ENCODE measurements around the gene PPM1M. TPM values are rescaled to one million over a fixed set of nuclear protein-coding genes. Genes with fewer than 3 reads are reported as not detected.
A peak's percentile ranks its signal among the peaks of the same experiment; 100 is the strongest.
"Not testable (repeated sequence)": the region's sequence is repeated elsewhere in the genome, so short reads cannot be mapped to it uniquely, and the experiment has no call there.

Gene PPM1M
- total and polyA plus RNA-seq, 2 experiments from 2014 or later: 10.7 to 13.1 TPM

GRCh38 chr3:52272831-52273230, 27.3 kb downstream of the PPM1M start:
- no peaks in the 10 kb centered on the region for H3K27me3 ChIP-seq
- no peak for DNase-seq (ENCODE audit: low read depth in 1 of 2, low spot score in 1 of 2)
- no peak for TF ChIP-seq CTCF (IDR thresholded peaks at IDR 0.05; ENCODE audit: low read depth, low read length)
- no peaks in the 10 kb centered on the region for H3K9me3 ChIP-seq (ENCODE audit: low read depth)
- peaks cover 13% of the 10 kb centered on the region for H3K4me1 ChIP-seq (ENCODE audit: low read depth)
- H3K27ac ChIP-seq: no peak overlapping the region
- no peak overlapping the region for H3K4me3 ChIP-seq
- H3K36me3 ChIP-seq: peaks cover 31% of the 10 kb centered on the region

GRCh38 chr3:52274781-52275180, 29.2 kb downstream of the PPM1M start:
- H3K27ac ChIP-seq; H3K4me3 ChIP-seq; H3K27me3 ChIP-seq; H3K9me3 ChIP-seq (ENCODE audit: low read depth); DNase-seq (ENCODE audit: low read depth in 1 of 2, low spot score in 1 of 2): not testable (repeated sequence)
- H3K4me1 ChIP-seq (ENCODE audit: low read depth): peaks cover 16% of the 10 kb centered on the region
- H3K36me3 ChIP-seq: peaks cover 15% of the 10 kb centered on the region

GRCh38 chr3:52277071-52277964, 31.8 kb downstream of the PPM1M start:
- Histone ChIP-seq H3K27ac (peak overlapping the region; percentile 98), H3K4me3 (peak overlapping the region; percentile 88), H3K36me3 (peaks cover 4% of the 10 kb centered on the region), H3K4me1 (ENCODE audit: low read depth) (peaks cover 17% of the 10 kb centered on the region), H3K9me3 (ENCODE audit: low read depth) (no peaks in the 10 kb centered on the region), H3K27me3 (no peaks in the 10 kb centered on the region)
- TF ChIP-seq CTCF (IDR thresholded peaks at IDR 0.05; ENCODE audit: low read depth, low read length): no peak
- peak; percentile 81 for DNase-seq (ENCODE audit: low read depth in 1 of 2, low spot score in 1 of 2)

GRCh38 chr3:52277972-52278509, 32.5 kb downstream of the PPM1M start:
- Histone ChIP-seq H3K27me3 (no peaks in the 10 kb centered on the region), H3K4me3 (peak overlapping the region; percentile 88), H3K4me1 (ENCODE audit: low read depth) (peaks cover 23% of the 10 kb centered on the region), H3K36me3 (no peaks in the 10 kb centered on the region), H3K9me3 (ENCODE audit: low read depth) (no peaks in the 10 kb centered on the region), H3K27ac (peak overlapping the region; percentile 98)
- peak in 1 of 2 donors; percentile 70 for DNase-seq (ENCODE audit: low read depth in 1 of 2, low spot score in 1 of 2)
- peak; percentile 38 for TF ChIP-seq CTCF (IDR thresholded peaks at IDR 0.05; ENCODE audit: low read depth, low read length)

GRCh38 chr3:52278510-52279069, 33.0 kb downstream of the PPM1M start, which contains the start of gene WDR82:
Gene WDR82 (minus strand): TSS chr3:52278649. CDS start chr3:52278361, 288 bp downstream.
- Histone ChIP-seq H3K9me3 (ENCODE audit: low read depth) (no peaks in the 10 kb centered on the region), H3K27ac (peak within 1 kb of the TSS; percentile 98), H3K4me1 (ENCODE audit: low read depth) (peaks cover 23% of the 10 kb centered on the region), H3K27me3 (no peaks in the 10 kb centered on the region), H3K4me3 (peak within 1 kb of the TSS; percentile 88), H3K36me3 (no peaks in the 10 kb centered on the region)
- peak; percentile 55 for TF ChIP-seq CTCF (IDR thresholded peaks at IDR 0.05; ENCODE audit: low read depth, low read length)
- peak; percentile 97 for DNase-seq (ENCODE audit: low read depth in 1 of 2, low spot score in 1 of 2)
